Left lobe of liver (tissue), 2 donors: ENCODE measurements around the gene GGACT. TPM values are rescaled to one million over a fixed set of nuclear protein-coding genes. Genes with fewer than 3 reads are reported as not detected.

Source experiments
- ATAC-seq: fragments of 200-7000 bp; cut with Tn5 transposase; one replicate; pipeline ENCODE4 v1.9.1; 2020; ENCODE audit warnings: mild to moderate bottlenecking, moderate library complexity
- DNase-seq: peaks from one replicate; pipeline ENCODE4 v3.0.0-alpha.2; 2020; ENCODE audit warnings: low spot score
- total RNA-seq: library from RNA; stranded (reverse); gene quantifications from one replicate; pipeline ENCODE4 v1.2.1, GENCODE V29; 2021
- donor health status: DM: no; HTN: no; CAD: no; lungs with moderate emphysema.
- donor health status: DM: no; HTN: yes; CAD: no.

The GGACT gene
- total RNA-seq, 1 donor from 2014 or later: 9.6 TPM

- no peak for ATAC-seq
- DNase-seq: no peak
Observed at GRCh38 chr13:100517728-100518127, 70.9 kb downstream of the GGACT start.

- ATAC-seq: peak; percentile 80
Observed at GRCh38 chr13:100517135-100517534, 71.5 kb downstream of the GGACT start.

GRCh38 chr13:100515410-100515800 is 73.2 kb downstream of the GGACT start:
- no peak for ATAC-seq
- DNase-seq: no peak

More at GRCh38 chr13:100517135-100517534, 71.5 kb downstream of the GGACT start:
- peak; percentile 81 for DNase-seq

GRCh38 chr13:100514788-100515409 is 73.7 kb downstream of the GGACT start:
- peak; percentile 80 for DNase-seq
- ATAC-seq: peak; percentile 79

- DNase-seq: no peak
- ATAC-seq: no peak
Observed at GRCh38 chr13:100513987-100514670, 74.5 kb downstream of the GGACT start.

GRCh38 chr13:100513171-100513570 is 75.4 kb downstream of the GGACT start:
- no peak for ATAC-seq
- DNase-seq: no peak

GRCh38 chr13:100512422-100512821 is 76.2 kb downstream of the GGACT start:
- no peak for ATAC-seq
- DNase-seq: no peak

GRCh38 chr13:100511466-100511865 is 77.1 kb downstream of the GGACT start:
- DNase-seq (no peak), ATAC-seq (no peak)

- DNase-seq: no peak
- no peak for ATAC-seq
Observed at GRCh38 chr13:100510208-100510957, 78.2 kb downstream of the GGACT start.

GRCh38 chr13:100508996-100509395 is 79.6 kb downstream of the GGACT start:
- ATAC-seq: no peak
- no peak for DNase-seq

GRCh38 chr13:100508455-100508854 is 80.1 kb downstream of the GGACT start:
- no peak for DNase-seq
- ATAC-seq: no peak

GRCh38 chr13:100506600-100507422 is 81.8 kb downstream of the GGACT start:
- ATAC-seq (no peak), DNase-seq (no peak)

GRCh38 chr13:100506154-100506553 is 82.4 kb downstream of the GGACT start:
- DNase-seq: no peak
- no peak for ATAC-seq

GRCh38 chr13:100503622-100504021 is 85.0 kb downstream of the GGACT start:
- DNase-seq (no peak), ATAC-seq (no peak)

GRCh38 chr13:100502446-100502845 is 86.1 kb downstream of the GGACT start:
- no peak for ATAC-seq
- DNase-seq: no peak

- ATAC-seq: peak; percentile 12
Observed at GRCh38 chr13:100497389-100497788, 91.2 kb downstream of the GGACT start.

GRCh38 chr13:100495455-100495854 is 93.1 kb downstream of the GGACT start:
- no peak for DNase-seq
- no peak for ATAC-seq

More at GRCh38 chr13:100497389-100497788, 91.2 kb downstream of the GGACT start:
- no peak for DNase-seq

GRCh38 chr13:100493418-100493817 is 95.2 kb downstream of the GGACT start:
- DNase-seq (no peak), ATAC-seq (no peak)

GRCh38 chr13:100491164-100491842 is 97.3 kb downstream of the GGACT start:
- peak; percentile 71 for ATAC-seq
- DNase-seq: no peak

- DNase-seq: no peak
- ATAC-seq: peak; percentile 59
Observed at GRCh38 chr13:100490692-100491091, 97.9 kb downstream of the GGACT start.
